A172 (cell line): Measurements from ENCODE around the gene RANBP10. TPM values are rescaled to one million over a fixed set of nuclear protein-coding genes. Genes with fewer than 3 reads are reported as not detected.

Experiments used
- DNase-seq: peaks from one replicate; pipeline ENCODE4 v3.0.0-alpha.2; 2015; ENCODE audit warnings: low spot score
- total RNA-seq: library from RNA; depleted of rRNA; stranded (reverse); fragments of >200 nt; shearing (Covaris generic); gene quantifications from 2 replicates; pipeline ENCODE4 v1.2.3, GENCODE V29; 2014

RANBP10 gene
- total RNA-seq, 1 experiment from 2014 or later = 3.7 TPM

GRCh38 chr16:67828651-67829050 lies 22.3 kb upstream of the RANBP10 start:
- no peak for DNase-seq

- DNase-seq = no peak
These were observed 19.5 kb upstream of the RANBP10 start for GRCh38 chr16:67825906-67826305.

- DNase-seq = no peak
These were observed 18.8 kb upstream of the RANBP10 start for GRCh38 chr16:67825119-67825518.

GRCh38 chr16:67822511-67822910 lies 16.2 kb upstream of the RANBP10 start:
- no peak for DNase-seq

GRCh38 chr16:67820608-67821259 lies 14.4 kb upstream of the RANBP10 start:
- no peak for DNase-seq

GRCh38 chr16:67814567-67814966 lies 8.2 kb upstream of the RANBP10 start:
- DNase-seq = no peak

GRCh38 chr16:67811899-67812298 lies 5.5 kb upstream of the RANBP10 start:
- no peak for DNase-seq

- no peak for DNase-seq
These were observed 855 bp upstream of the RANBP10 start for GRCh38 chr16:67807148-67807682.

- DNase-seq = no peak
These were observed 487 bp downstream of the RANBP10 start for GRCh38 chr16:67805718-67806427.

- no peak for DNase-seq
These were observed 1.4 kb downstream of the RANBP10 start for GRCh38 chr16:67804853-67805542.

- DNase-seq = no peak
These were observed 2.5 kb downstream of the RANBP10 start for GRCh38 chr16:67803894-67804293.

- DNase-seq = no peak
These were observed 4.5 kb downstream of the RANBP10 start for GRCh38 chr16:67801883-67802282.

- no peak for DNase-seq
These were observed 5.1 kb downstream of the RANBP10 start for GRCh38 chr16:67801241-67801640.

GRCh38 chr16:67800338-67800926 lies 5.9 kb downstream of the RANBP10 start:
- DNase-seq = peak; percentile 28

GRCh38 chr16:67796099-67796718 lies 10.2 kb downstream of the RANBP10 start:
- no peak for DNase-seq

GRCh38 chr16:67790071-67790470 lies 16.3 kb downstream of the RANBP10 start:
- no peak for DNase-seq

- DNase-seq = no peak
These were observed 19.9 kb downstream of the RANBP10 start for GRCh38 chr16:67786491-67786890.

- no peak for DNase-seq
These were observed 23.0 kb downstream of the RANBP10 start for GRCh38 chr16:67783353-67783725.

GRCh38 chr16:67782567-67783352 lies 23.6 kb downstream of the RANBP10 start:
- DNase-seq = no peak

GRCh38 chr16:67781565-67781921 lies 24.8 kb downstream of the RANBP10 start:
- DNase-seq = no peak
